SU-DHL-6 (cell line): ENCODE data around the gene EED.
"Not testable (repeated sequence)": the region's sequence is repeated elsewhere in the genome, so short reads cannot be mapped to it uniquely, and the experiment has no call there.

Experiments
- H2AFZ ChIP-seq: fragments of 200-600 bp; sonication (generic); 2 replicates; pipeline ENCODE4 v1.6.1; 2014; ENCODE audit warnings: low read depth, mild to moderate bottlenecking, moderate library complexity, mixed read lengths, antibody characterized with exemption, low read length; ENCODE audit not compliant: severe bottlenecking
- H3F3A ChIP-seq: fragments of 200-600 bp; shearing (Covaris generic); 2 replicates; pipeline ENCODE4 v1.6.0; 2016; ENCODE audit warnings: antibody characterized with exemption, mild to moderate bottlenecking; ENCODE audit not compliant: insufficient read depth
- H3K27ac ChIP-seq: fragments of 200-600 bp; sonication (generic); 2 replicates; pipeline ENCODE4 v1.5.1; 2016; ENCODE audit warnings: low read depth, mild to moderate bottlenecking, low read length, moderate library complexity, mixed read lengths
- H3K27me3 ChIP-seq: fragments of 200-600 bp; sonication (generic), shearing (Covaris generic); 2 replicates; pipeline ENCODE4 v1.6.0; 2014; ENCODE audit warnings: mild to moderate bottlenecking, low read length
- H3K36me3 ChIP-seq: fragments of 200-600 bp; sonication (generic); 2 replicates; pipeline ENCODE4 v1.6.1; 2014; ENCODE audit warnings: mild to moderate bottlenecking, low read length, mixed read lengths
- H3K4me2 ChIP-seq: fragments of 300-600, 200-600 bp; shearing (Covaris generic), sonication (generic); 2 replicates; pipeline ENCODE4 v1.6.0; 2014; ENCODE audit warnings: low read length, low read depth, mild to moderate bottlenecking; ENCODE audit not compliant: poor library complexity, severe bottlenecking
- H3K4me3 ChIP-seq: fragments of 200-600 bp; sonication (generic); 2 replicates; pipeline ENCODE4 v1.5.1; 2014; ENCODE audit warnings: antibody characterized with exemption, low read length, mild to moderate bottlenecking, mixed read lengths; ENCODE audit not compliant: insufficient read depth, poor library complexity, severe bottlenecking
- H3K79me2 ChIP-seq: fragments of 200-600 bp; sonication (generic); 2 replicates; pipeline ENCODE4 v1.6.1; 2014; ENCODE audit warnings: mild to moderate bottlenecking, low read length, moderate library complexity; ENCODE audit not compliant: insufficient read depth
- H3K9ac ChIP-seq: fragments of 200-600 bp; sonication (generic); 2 replicates; pipeline ENCODE4 v1.7.0; 2014; ENCODE audit warnings: mild to moderate bottlenecking, low read length
- H3K9me2 ChIP-seq: fragments of 200-600 bp; sonication (generic); replicated peaks from 2 replicates; pipeline ENCODE4 v1.6.1; 2014; ENCODE audit warnings: low read length; ENCODE audit not compliant: insufficient read depth
- H3K9me3 ChIP-seq: fragments of 200-600 bp; sonication (generic); 2 replicates; pipeline ENCODE4 v1.6.1; 2014; ENCODE audit warnings: low read length, mixed read lengths; ENCODE audit not compliant: insufficient read depth
- H4K20me1 ChIP-seq: fragments of 200-600 bp; sonication (generic); 2 replicates; pipeline ENCODE4 v1.6.1; 2014; ENCODE audit warnings: low read depth, mild to moderate bottlenecking, antibody characterized with exemption, low read length, moderate library complexity, mixed read lengths
- EZH2phosphoT487 ChIP-seq: fragments of 200-600 bp; sonication (generic), shearing (Covaris generic); conservative IDR thresholded peaks from 2 replicates; pipeline ENCODE4 v1.6.1; 2018; ENCODE audit warnings: mild to moderate bottlenecking, antibody characterized with exemption, low read length, moderate library complexity, mixed read lengths
- TF ChIP-seq, protein P1 (sequence below): fragments of 200-600 bp; sonication (generic); IDR thresholded peaks from one replicate; pipeline ENCODE4 v1.5.1; 2017; ENCODE audit warnings: antibody characterized with exemption, mild to moderate bottlenecking, low read length, moderate library complexity; ENCODE audit not compliant: insufficient read depth, poor library complexity, severe bottlenecking

The EED gene

DNA sequence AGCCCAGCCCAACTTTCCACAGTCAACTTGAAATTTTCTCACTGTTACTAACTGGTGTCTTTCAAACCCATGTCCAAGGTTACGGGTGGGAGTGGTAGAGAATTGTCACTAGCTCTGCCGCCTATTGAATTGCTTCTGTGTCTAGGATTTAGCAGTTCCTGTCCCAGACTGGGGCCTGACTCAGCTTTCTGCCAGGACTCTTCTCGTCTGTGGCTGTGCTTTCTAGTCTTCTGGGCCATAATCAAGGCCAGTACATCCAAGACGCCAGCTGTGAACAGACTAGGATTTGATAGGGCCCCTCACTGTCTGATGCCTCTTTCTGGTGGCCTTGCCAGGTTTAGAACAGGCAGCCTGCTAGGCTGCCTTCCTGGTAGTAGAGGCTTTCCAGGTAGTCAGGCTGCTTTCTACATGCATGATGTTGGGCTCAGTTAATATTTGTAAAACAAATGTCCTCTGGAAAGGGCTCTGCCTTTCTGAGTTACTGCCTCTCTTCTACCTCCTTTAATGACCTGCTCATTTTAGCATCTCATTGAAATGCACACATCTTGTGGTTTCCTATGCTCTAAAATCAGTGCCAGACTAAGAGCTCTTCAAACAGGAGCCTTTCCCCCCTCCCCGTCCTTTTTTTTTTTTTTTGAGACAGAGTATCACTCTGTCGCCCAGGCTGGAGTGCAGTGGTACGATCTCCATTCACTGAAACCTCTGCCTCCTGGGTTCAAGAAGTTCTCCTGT is 44.4 kb downstream of the EED start:
- Histone ChIP-seq H3K27ac (no peak overlapping the region), H3F3A (peaks cover 11% of the 10 kb centered on the region), H2AFZ (no peak overlapping the region), H3K9me2 (no peaks in the 10 kb centered on the region), H3K79me2 (no peaks in the 10 kb centered on the region), H4K20me1 (no peaks in the 10 kb centered on the region), H3K4me3 (no peak overlapping the region), H3K27me3 (no peaks in the 10 kb centered on the region), H3K36me3 (no peaks in the 10 kb centered on the region), H3K9ac (no peak overlapping the region), H3K9me3 (no peaks in the 10 kb centered on the region), H3K4me2 (no peak overlapping the region)
- TF ChIP-seq, protein P1, sequence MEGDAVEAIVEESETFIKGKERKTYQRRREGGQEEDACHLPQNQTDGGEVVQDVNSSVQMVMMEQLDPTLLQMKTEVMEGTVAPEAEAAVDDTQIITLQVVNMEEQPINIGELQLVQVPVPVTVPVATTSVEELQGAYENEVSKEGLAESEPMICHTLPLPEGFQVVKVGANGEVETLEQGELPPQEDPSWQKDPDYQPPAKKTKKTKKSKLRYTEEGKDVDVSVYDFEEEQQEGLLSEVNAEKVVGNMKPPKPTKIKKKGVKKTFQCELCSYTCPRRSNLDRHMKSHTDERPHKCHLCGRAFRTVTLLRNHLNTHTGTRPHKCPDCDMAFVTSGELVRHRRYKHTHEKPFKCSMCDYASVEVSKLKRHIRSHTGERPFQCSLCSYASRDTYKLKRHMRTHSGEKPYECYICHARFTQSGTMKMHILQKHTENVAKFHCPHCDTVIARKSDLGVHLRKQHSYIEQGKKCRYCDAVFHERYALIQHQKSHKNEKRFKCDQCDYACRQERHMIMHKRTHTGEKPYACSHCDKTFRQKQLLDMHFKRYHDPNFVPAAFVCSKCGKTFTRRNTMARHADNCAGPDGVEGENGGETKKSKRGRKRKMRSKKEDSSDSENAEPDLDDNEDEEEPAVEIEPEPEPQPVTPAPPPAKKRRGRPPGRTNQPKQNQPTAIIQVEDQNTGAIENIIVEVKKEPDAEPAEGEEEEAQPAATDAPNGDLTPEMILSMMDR: no peak
- TF ChIP-seq EZH2phosphoT487: no peak

DNA sequence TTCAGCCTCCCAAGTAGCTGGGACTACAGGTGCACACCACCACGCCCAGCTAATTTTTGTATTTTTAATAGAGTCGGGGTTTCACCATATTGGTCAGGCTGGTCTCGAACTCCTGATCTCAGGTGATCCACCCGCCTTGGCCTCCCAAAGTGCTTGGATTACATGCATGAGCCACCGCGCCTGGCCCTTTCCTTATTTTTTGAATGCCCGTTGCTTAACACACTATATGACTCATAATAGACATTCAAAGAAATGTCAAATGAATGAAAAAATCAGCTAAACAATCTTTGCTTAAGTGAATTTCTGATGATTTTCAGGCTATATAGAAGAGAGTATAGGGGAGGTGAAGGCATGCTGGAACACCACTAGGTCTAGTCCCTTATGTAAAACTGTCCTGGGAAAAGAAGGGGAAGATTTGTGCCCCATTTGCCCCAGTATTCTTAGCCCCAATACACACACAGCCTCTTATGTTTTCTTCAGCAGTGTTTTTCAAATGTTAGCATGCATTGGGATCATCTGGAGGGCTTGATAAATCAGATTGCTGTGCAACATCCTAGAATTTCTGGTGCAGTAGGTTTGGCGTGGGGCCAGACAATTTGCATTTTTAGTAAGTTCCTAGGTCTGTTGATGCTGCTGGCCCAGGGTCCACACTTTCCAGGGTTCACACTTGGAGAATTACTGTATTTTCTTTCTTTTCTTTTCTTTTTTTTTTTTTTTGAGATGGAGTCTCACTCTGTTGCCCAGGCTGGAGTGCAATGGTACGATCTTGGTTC is 45.1 kb downstream of the EED start:
- not testable (repeated sequence) for H3K4me2 ChIP-seq, H3K4me3 ChIP-seq, H4K20me1 ChIP-seq

DNA sequence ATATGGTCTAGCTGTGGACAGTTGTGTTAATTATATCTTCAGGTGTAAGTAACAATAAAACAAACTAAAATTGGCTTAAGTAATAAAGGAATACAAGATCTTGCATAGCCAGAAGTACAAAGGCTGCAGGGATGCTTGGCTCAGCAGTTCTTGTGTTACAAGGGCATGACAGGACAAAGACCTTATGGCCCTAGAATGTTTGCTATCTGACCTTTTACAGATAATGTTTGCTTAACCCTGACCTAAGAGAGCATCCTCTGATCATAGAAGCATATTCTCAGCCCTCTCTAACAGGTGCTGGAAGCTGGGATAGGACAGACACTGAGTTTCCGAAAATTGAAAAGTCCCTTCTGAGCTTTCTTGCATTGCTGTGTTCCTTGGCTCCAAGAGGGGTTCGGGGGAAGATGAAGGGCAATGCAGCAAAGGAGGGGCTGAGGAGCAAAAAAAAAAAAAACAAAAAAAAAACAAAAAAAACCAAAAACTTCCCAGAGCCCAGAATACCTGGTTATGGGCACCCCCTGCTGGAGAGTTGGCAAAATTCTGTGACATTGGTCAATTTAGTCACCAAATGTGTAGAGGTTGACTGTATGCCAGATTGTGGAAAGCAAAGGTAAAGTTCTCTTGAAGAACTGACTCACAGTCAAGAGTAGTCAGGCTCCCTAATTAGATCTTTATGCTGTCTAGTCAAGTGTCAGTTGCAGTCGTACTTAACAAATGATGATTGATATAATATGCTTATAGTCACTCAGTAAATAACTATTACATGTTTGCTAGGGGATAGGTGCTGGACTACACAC is 47.1 kb downstream of the EED start:
- Histone ChIP-seq H3K27ac (no peak overlapping the region), H3K4me3 (no peak overlapping the region), H3K9me2 (no peaks in the 10 kb centered on the region), H2AFZ (no peak overlapping the region), H3F3A (peaks cover 11% of the 10 kb centered on the region), H3K27me3 (no peaks in the 10 kb centered on the region), H3K79me2 (no peaks in the 10 kb centered on the region), H3K9ac (no peak overlapping the region), H3K4me2 (no peak overlapping the region), H4K20me1 (no peaks in the 10 kb centered on the region), H3K9me3 (no peaks in the 10 kb centered on the region), H3K36me3 (no peaks in the 10 kb centered on the region)
- no peak for TF ChIP-seq EZH2phosphoT487
- TF ChIP-seq, protein P1: peak; percentile 53

More for the DNA sequence above, 45.1 kb downstream of the EED start:
- not testable (repeated sequence) for H3K9me2 ChIP-seq, H2AFZ ChIP-seq, H3K9me3 ChIP-seq, H3K36me3 ChIP-seq, H3K27me3 ChIP-seq, H3K27ac ChIP-seq, H3K79me2 ChIP-seq, H3K9ac ChIP-seq
- H3F3A ChIP-seq: peaks cover 11% of the 10 kb centered on the region
